Adrenal gland (tissue), 9 donors: ENCODE results near the gene MTCL3.

ENCODE experiments used
- DNase-seq, 7 donors: peaks; one replicate each; pipeline ENCODE4 v3.0.0-alpha.2; 2019 to 2020
- H3K27ac ChIP-seq, 5 donors: fragments of 200-600 bp; sonication (generic) in 4 of 5; 1 replicate in 3 of 5; 2 replicates in 2 of 5; pipeline versions ENCODE4 v1.5.1 to v1.8.0; 2016 to 2020; ENCODE audit warnings: mild to moderate bottlenecking in 1 of 5
- H3K27me3 ChIP-seq: fragments of 200-600 bp; 2 replicates; pipeline ENCODE4 v1.8.0; 2021
- H3K36me3 ChIP-seq, 2 donors: fragments of 200-600 bp; replicated peaks in 1 of 2; 1 replicate in 1 of 2; 2 replicates in 1 of 2; pipeline versions ENCODE4 v1.5.1 to v1.8.0; 2018 to 2022
- H3K4me1 ChIP-seq, 2 donors: fragments of 200-600 bp; replicated peaks in 1 of 2; 1 replicate in 1 of 2; 2 replicates in 1 of 2; pipeline versions ENCODE4 v1.5.1 to v1.8.0; 2018 to 2021
- H3K4me3 ChIP-seq, 4 donors: fragments of 200-600 bp; sonication (generic) in 3 of 4; one replicate each; pipeline ENCODE4 v1.5.1; 2016 to 2018
- H3K9me3 ChIP-seq, 3 donors: fragments of 200-600 bp; sonication (generic) in 1 of 3; replicated peaks in 1 of 3; 1 replicate in 2 of 3; 2 replicates in 1 of 3; pipeline versions ENCODE4 v1.5.1 to v1.8.0; 2016 to 2021
- CTCF ChIP-seq, 6 experiments: fragments of 450-650 bp in 4 of 6; fragments of 200-600 bp in 2 of 6; sonication (generic) in 1 of 6; IDR thresholded peaks; 1 replicate in 5 of 6; 2 replicates in 1 of 6; pipeline versions ENCODE4 v1.5.1 to v1.8.0; 2016 to 2021; ENCODE audit warnings: antibody characterized with exemption in 6 of 6, mild to moderate bottlenecking in 2 of 6, moderate library complexity in 1 of 6
- POLR2A ChIP-seq, 2 donors: fragments of 450-650 bp; IDR thresholded peaks; one replicate each; pipeline ENCODE4 v1.6.1; 2017; ENCODE audit warnings: antibody characterized with exemption in 2 of 2, mild to moderate bottlenecking in 2 of 2, moderate library complexity in 1 of 2
- WGBS, 4 donors: extraction: QIAGEN DNeasy Blood & Tissue Kit in 2 of 4; methylation state at CpG; one replicate each; pipeline versions ENCODE4 v1.1.5 to v1.1.7; 2013 to 2017; 5-methylcytosine and 5-hydroxymethylcytosine counted together
- intact Hi-C, 2 donors: fragments of 100-400 bp; cut with DNase I; formaldehyde crosslinking; loops; one replicate each; pipeline versions ENCODE4 v1.14.1 to v1.15.0; 2022 to 2023
- donor health status: healthy with polysubstance abuse.
- donor health status: Bipolar disorder and iron deficiency.
- donor health status: DM: yes; HTN: yes; CAD: no.
- donor health status: DM: no; HTN: no; CAD: no.
- donor health status: DM: no; HTN: no; CAD: no.

The MTCL3 gene

GRCh38 chr6:127513425-127513824 is 5.7 kb downstream of the MTCL3 start:
- TF ChIP-seq CTCF (IDR thresholded peaks at IDR 0.05) (no peak), POLR2A (IDR thresholded peaks at IDR 0.05) (no peak)
- H3K27me3 ChIP-seq, result no peaks in the 10 kb centered on the region
- H3K27ac ChIP-seq, result no peak overlapping the region
- peaks cover 11 to 17% of the 10 kb centered on the region in 2 donors for H3K4me1 ChIP-seq
- H3K36me3 ChIP-seq, result no peaks in the 10 kb centered on the region
- no peaks in the 10 kb centered on the region for H3K9me3 ChIP-seq
- intact Hi-C loops, result no loop called here
- DNase-seq, result no peak
- no peak overlapping the region for H3K4me3 ChIP-seq

- intact Hi-C loops, result no loop called here
- Histone ChIP-seq H3K27me3 (no peaks in the 10 kb centered on the region), H3K4me1 (peaks cover 11% of the 10 kb centered on the region in 2 donors), H3K27ac (no peak overlapping the region), H3K36me3 (no peaks in the 10 kb centered on the region), H3K4me3 (no peak overlapping the region), H3K9me3 (no peaks in the 10 kb centered on the region)
- 79 to 100% (median 93%) methylated on average over 2 of the region's 2 CpGs for WGBS, 4 donors
- DNase-seq, result no peak
- TF ChIP-seq POLR2A (IDR thresholded peaks at IDR 0.05) (no peak), CTCF (IDR thresholded peaks at IDR 0.05) (no peak)
Measured at GRCh38 chr6:127510876-127511275, 8.3 kb downstream of the MTCL3 start.

GRCh38 chr6:127506894-127507293 is 12.2 kb downstream of the MTCL3 start:
- WGBS, 4 donors, result 72 to 84% (median 80%) methylated on average over 1 of the region's 1 CpG
- no peak for DNase-seq
- H3K4me3 ChIP-seq, result no peak overlapping the region
- no peak overlapping the region for H3K27ac ChIP-seq
- H3K9me3 ChIP-seq, result no peaks in the 10 kb centered on the region
- TF ChIP-seq POLR2A (IDR thresholded peaks at IDR 0.05), result no peak
- H3K36me3 ChIP-seq, result no peaks in the 10 kb centered on the region
- intact Hi-C loops, result no loop called here
- no peaks in the 10 kb centered on the region for H3K27me3 ChIP-seq
- no peaks in the 10 kb centered on the region for H3K4me1 ChIP-seq

- Histone ChIP-seq H3K27me3 (no peaks in the 10 kb centered on the region), H3K4me1 (no peaks in the 10 kb centered on the region), H3K27ac (no peak overlapping the region), H3K9me3 (no peaks in the 10 kb centered on the region), H3K36me3 (no peaks in the 10 kb centered on the region), H3K4me3 (no peak overlapping the region)
- TF ChIP-seq POLR2A (IDR thresholded peaks at IDR 0.05) (no peak), CTCF (IDR thresholded peaks at IDR 0.05) (no peak)
- WGBS, 4 donors, result 90 to 98% (median 93%) methylated on average over 3 of the region's 3 CpGs
- intact Hi-C loops, result no loop called here
- no peak for DNase-seq
Measured at GRCh38 chr6:127503022-127503421, 16.1 kb downstream of the MTCL3 start.

- no peaks in the 10 kb centered on the region for H3K4me1 ChIP-seq
- H3K4me3 ChIP-seq, result no peak overlapping the region
- H3K9me3 ChIP-seq, result no peaks in the 10 kb centered on the region
- H3K36me3 ChIP-seq, result no peaks in the 10 kb centered on the region
- H3K27ac ChIP-seq, result no peak overlapping the region
- intact Hi-C loops, result no loop called here
- 85 to 100% (median 94%) methylated on average over 1 of the region's 1 CpG for WGBS, 4 donors
- no peaks in the 10 kb centered on the region for H3K27me3 ChIP-seq
- DNase-seq, result no peak
- no peak for TF ChIP-seq CTCF (IDR thresholded peaks at IDR 0.05)
- no peak for TF ChIP-seq POLR2A (IDR thresholded peaks at IDR 0.05)
Measured at GRCh38 chr6:127497410-127497809, 21.7 kb downstream of the MTCL3 start.
